GM12874 (cell line): ENCODE results near the gene SPATS2L.

Source experiments
- CTCF ChIP-seq: IDR thresholded peaks from 2 replicates; pipeline ENCODE4 v1.5.1; 2011; ENCODE audit warnings: low read depth, mild to moderate bottlenecking, control low read depth, low read length, moderate library complexity; ENCODE audit not compliant: insufficient read depth

SPATS2L gene

DNA sequence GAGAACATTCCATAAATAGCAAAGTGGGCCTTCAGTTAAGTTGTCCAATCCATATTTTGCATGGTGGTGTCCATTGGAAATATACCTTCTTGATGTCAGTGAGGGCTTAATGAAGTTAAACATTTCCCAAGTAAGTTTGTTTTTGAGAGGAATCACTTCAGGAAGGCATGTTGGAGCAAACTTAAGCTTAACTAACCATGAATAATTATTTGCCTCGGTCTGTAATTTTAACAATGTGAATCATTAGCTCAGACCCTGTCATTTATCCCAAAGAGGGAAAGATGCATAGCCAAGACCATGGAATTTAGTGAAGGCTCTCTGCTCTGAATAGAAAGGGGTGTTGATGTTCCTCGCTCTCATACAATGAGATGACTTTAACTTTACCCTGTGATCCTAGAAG is 47.4 kb downstream of the SPATS2L start:
- TF ChIP-seq CTCF, result no peak

- no peak for TF ChIP-seq CTCF
These were observed 48.6 kb downstream of the SPATS2L start for GRCh38 chr2:200354833-200355751.

- no peak for TF ChIP-seq CTCF
These were observed 49.8 kb downstream of the SPATS2L start for GRCh38 chr2:200356321-200356720.

DNA sequence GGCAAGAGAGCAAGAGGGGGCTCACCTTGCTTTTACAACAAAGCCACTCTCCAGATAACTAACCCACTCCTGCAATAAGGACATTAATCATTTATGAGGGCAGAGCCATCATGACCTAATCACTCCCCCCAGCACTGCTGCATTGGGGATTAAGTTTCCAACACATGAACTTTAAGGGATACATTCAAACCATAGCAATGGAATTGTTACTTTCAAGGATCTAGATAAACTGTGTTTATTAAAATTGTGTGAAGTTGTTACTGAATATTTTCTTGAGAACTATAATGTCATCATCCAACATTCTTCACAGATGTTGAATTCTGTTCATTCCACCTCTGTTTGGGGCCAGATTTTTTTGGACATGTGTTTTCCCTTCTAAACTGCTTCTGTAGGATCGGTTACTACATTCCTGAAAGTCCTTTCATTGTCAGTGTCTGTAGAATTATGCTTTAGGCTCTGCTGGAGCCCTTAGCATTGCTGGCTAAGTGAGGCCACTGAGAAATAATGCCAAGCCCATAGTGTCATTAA is 50.4 kb downstream of the SPATS2L start:
- TF ChIP-seq CTCF, result no peak

- no peak for TF ChIP-seq CTCF
These were observed 51.4 kb downstream of the SPATS2L start for GRCh38 chr2:200357845-200358244.

DNA sequence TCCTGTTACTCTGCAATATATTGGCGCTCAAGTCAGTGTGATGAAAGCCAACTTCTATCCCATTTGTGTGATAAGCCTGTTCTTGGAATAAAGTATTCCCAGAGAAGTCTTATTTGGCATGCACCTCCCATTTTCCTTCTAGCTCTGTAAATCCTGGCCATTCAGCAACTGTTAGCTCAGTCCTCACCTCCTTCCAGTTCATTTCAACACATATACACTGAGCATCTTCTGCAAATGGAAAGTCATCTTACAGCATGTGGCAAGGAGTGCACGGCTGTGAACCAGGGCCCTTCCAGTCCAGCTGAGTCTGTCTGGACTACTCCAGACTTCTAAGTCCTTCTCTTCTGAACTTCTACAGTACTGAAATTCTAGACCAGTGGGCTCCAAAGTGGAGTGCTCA is 53.1 kb downstream of the SPATS2L start:
- TF ChIP-seq CTCF, result no peak

- TF ChIP-seq CTCF, result no peak
These were observed 53.9 kb downstream of the SPATS2L start for GRCh38 chr2:200360364-200360763.
